Measurements from ENCODE around the gene GAS7.

The GAS7 gene

GRCh38 chr17:9936095-9936494, 262.3 kb downstream of the GAS7 start:
- TF ChIP-seq EZH2 (IDR thresholded peaks at IDR 0.05): no peak
- TF ChIP-seq FOXP2 (optimal IDR thresholded peaks at IDR 0.05; ENCODE audit: control extremely low read depth, extremely low read length, insufficient read depth): no peak
- no peak for TF ChIP-seq POLR2AphosphoS5 (IDR thresholded peaks at IDR 0.05; ENCODE audit: borderline replicate concordance, low read depth, low read length)
- no peak for DNase-seq (ENCODE audit: low read depth, low spot score)
- Histone ChIP-seq H3K4me3 (no peak overlapping the region), H3K9ac (ENCODE audit: insufficient read length) (no peak overlapping the region), H3K36me3 (ENCODE audit: insufficient read depth, low read length) (no peaks in the 10 kb centered on the region), H3K9me3 (ENCODE audit: low read depth, low read length) (no peaks in the 10 kb centered on the region), H3K27ac (no peak overlapping the region)

- H3K9me3 ChIP-seq (ENCODE audit: low read depth, low read length): no peaks in the 10 kb centered on the region
- no peak for TF ChIP-seq FOXP2 (optimal IDR thresholded peaks at IDR 0.05; ENCODE audit: control extremely low read depth, extremely low read length, insufficient read depth)
- no peak for TF ChIP-seq EZH2 (IDR thresholded peaks at IDR 0.05)
- TF ChIP-seq POLR2AphosphoS5 (IDR thresholded peaks at IDR 0.05; ENCODE audit: borderline replicate concordance, low read depth, low read length): no peak
- no peak for DNase-seq (ENCODE audit: low read depth, low spot score)
- no peak overlapping the region for H3K4me3 ChIP-seq
- H3K36me3 ChIP-seq (ENCODE audit: insufficient read depth, low read length): no peaks in the 10 kb centered on the region
- H3K27ac ChIP-seq: no peak overlapping the region
- H3K9ac ChIP-seq (ENCODE audit: insufficient read length): no peak overlapping the region
These were observed 263.0 kb downstream of the GAS7 start for GRCh38 chr17:9935408-9935807.

DNA sequence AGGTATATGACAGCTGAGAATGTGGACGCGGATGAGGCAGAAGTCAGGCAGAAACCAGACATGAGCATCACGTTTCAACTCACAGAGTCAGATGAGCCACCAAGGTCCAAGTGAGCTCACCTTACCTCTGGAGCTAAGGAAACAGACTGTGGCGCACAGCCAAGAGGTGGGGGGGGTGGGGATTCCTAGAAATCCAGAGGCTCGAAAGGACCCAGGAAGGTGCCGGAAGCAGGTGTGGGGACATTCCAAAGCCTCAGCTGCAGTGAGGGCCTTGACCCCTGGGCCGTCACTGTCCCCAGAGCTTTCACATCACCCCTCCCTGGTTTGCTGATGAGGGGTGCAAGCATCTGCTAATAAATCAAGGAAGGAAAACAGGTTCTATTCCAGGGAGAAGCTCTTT, 264.1 kb downstream of the GAS7 start:
- H3K4me3 ChIP-seq: no peak overlapping the region
- no peak for DNase-seq (ENCODE audit: low read depth, low spot score)
- TF ChIP-seq FOXP2 (optimal IDR thresholded peaks at IDR 0.05; ENCODE audit: control extremely low read depth, extremely low read length, insufficient read depth): no peak
- TF ChIP-seq POLR2AphosphoS5 (IDR thresholded peaks at IDR 0.05; ENCODE audit: borderline replicate concordance, low read depth, low read length): no peak
- TF ChIP-seq EZH2 (IDR thresholded peaks at IDR 0.05): no peak
- no peaks in the 10 kb centered on the region for H3K36me3 ChIP-seq (ENCODE audit: insufficient read depth, low read length)
- H3K9me3 ChIP-seq (ENCODE audit: low read depth, low read length): no peaks in the 10 kb centered on the region
- no peak overlapping the region for H3K9ac ChIP-seq (ENCODE audit: insufficient read length)
- H3K27ac ChIP-seq: no peak overlapping the region

- TF ChIP-seq POLR2AphosphoS5 (IDR thresholded peaks at IDR 0.05; ENCODE audit: borderline replicate concordance, low read depth, low read length) (no peak), FOXP2 (optimal IDR thresholded peaks at IDR 0.05; ENCODE audit: control extremely low read depth, extremely low read length, insufficient read depth) (no peak), EZH2 (IDR thresholded peaks at IDR 0.05) (no peak)
- Histone ChIP-seq H3K36me3 (ENCODE audit: insufficient read depth, low read length) (no peaks in the 10 kb centered on the region), H3K9ac (ENCODE audit: insufficient read length) (no peak overlapping the region), H3K4me3 (no peak overlapping the region), H3K27ac (no peak overlapping the region), H3K9me3 (ENCODE audit: low read depth, low read length) (no peaks in the 10 kb centered on the region)
- DNase-seq (ENCODE audit: low read depth, low spot score): no peak
These were observed 265.9 kb downstream of the GAS7 start for GRCh38 chr17:9932491-9932890.

DNA sequence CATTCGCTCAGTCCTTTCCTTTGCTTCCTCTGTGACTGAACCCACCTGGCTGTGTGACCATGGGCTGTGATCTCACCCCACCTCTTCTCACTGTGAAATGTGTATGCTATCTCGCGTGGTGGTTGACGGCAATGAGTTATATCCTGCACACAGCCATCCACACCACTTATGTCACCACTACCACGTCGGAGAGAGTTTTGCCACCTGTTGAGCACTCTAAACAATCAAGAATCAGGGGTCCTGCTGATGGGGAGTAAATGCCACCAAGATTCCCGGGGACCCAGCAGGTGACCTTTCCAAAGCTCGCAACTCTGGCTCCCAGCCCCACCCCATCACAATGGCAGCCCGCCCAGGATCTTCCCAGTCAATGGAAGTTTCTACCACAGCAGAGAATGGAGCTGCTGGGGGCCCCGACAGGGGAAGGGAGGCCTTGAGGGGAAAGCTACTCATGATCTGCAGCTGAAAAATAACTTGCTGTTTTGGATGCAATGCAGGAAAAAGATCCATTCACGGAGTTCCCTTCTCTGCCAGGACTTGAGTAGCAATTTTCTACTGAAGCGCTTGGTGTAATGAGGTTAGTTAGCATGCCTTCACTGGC, 267.2 kb downstream of the GAS7 start:
- no peaks in the 10 kb centered on the region for H3K36me3 ChIP-seq (ENCODE audit: insufficient read depth, low read length)
- no peak for DNase-seq (ENCODE audit: low read depth, low spot score)
- TF ChIP-seq POLR2AphosphoS5 (IDR thresholded peaks at IDR 0.05; ENCODE audit: borderline replicate concordance, low read depth, low read length) (no peak), FOXP2 (optimal IDR thresholded peaks at IDR 0.05; ENCODE audit: control extremely low read depth, extremely low read length, insufficient read depth) (no peak), EZH2 (IDR thresholded peaks at IDR 0.05) (no peak)
- no peak overlapping the region for H3K9ac ChIP-seq (ENCODE audit: insufficient read length)
- H3K27ac ChIP-seq: no peak overlapping the region
- H3K9me3 ChIP-seq (ENCODE audit: low read depth, low read length): no peaks in the 10 kb centered on the region
- no peak overlapping the region for H3K4me3 ChIP-seq

DNA sequence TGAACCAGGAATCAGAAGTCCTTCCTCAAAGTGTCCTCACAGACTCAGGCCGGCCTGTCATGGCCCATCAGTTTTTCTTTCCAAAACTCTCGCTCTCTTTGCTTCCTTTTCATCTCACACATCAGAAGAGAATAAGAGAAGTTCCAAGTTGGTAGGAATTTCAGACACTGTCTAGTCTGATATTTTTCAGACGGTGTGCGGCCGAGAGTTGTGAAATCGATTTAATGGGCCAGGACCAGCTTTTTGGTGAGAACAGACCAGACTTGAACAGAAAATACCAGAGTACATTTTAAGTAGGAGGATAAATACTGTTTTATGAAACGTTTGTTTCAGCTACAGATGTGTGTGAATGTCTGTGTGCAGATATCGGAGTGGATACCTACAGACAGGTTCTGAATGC, 268.5 kb downstream of the GAS7 start:
- TF ChIP-seq FOXP2 (optimal IDR thresholded peaks at IDR 0.05; ENCODE audit: control extremely low read depth, extremely low read length, insufficient read depth) (no peak), POLR2AphosphoS5 (IDR thresholded peaks at IDR 0.05; ENCODE audit: borderline replicate concordance, low read depth, low read length) (no peak), EZH2 (IDR thresholded peaks at IDR 0.05) (no peak)
- H3K36me3 ChIP-seq (ENCODE audit: insufficient read depth, low read length): no peaks in the 10 kb centered on the region
- no peak overlapping the region for H3K9ac ChIP-seq (ENCODE audit: insufficient read length)
- DNase-seq (ENCODE audit: low read depth, low spot score): no peak
- H3K27ac ChIP-seq: no peak overlapping the region
- H3K9me3 ChIP-seq (ENCODE audit: low read depth, low read length): no peaks in the 10 kb centered on the region
- H3K4me3 ChIP-seq: no peak overlapping the region

- TF ChIP-seq EZH2 (IDR thresholded peaks at IDR 0.05) (no peak), POLR2AphosphoS5 (IDR thresholded peaks at IDR 0.05; ENCODE audit: borderline replicate concordance, low read depth, low read length) (no peak), FOXP2 (optimal IDR thresholded peaks at IDR 0.05; ENCODE audit: control extremely low read depth, extremely low read length, insufficient read depth) (no peak)
- DNase-seq (ENCODE audit: low read depth, low spot score): no peak
- Histone ChIP-seq H3K9me3 (ENCODE audit: low read depth, low read length) (no peaks in the 10 kb centered on the region), H3K9ac (ENCODE audit: insufficient read length) (no peak overlapping the region), H3K27ac (no peak overlapping the region), H3K36me3 (ENCODE audit: insufficient read depth, low read length) (no peaks in the 10 kb centered on the region), H3K4me3 (no peak overlapping the region)
These were observed 269.6 kb downstream of the GAS7 start for GRCh38 chr17:9928601-9929333.

DNA sequence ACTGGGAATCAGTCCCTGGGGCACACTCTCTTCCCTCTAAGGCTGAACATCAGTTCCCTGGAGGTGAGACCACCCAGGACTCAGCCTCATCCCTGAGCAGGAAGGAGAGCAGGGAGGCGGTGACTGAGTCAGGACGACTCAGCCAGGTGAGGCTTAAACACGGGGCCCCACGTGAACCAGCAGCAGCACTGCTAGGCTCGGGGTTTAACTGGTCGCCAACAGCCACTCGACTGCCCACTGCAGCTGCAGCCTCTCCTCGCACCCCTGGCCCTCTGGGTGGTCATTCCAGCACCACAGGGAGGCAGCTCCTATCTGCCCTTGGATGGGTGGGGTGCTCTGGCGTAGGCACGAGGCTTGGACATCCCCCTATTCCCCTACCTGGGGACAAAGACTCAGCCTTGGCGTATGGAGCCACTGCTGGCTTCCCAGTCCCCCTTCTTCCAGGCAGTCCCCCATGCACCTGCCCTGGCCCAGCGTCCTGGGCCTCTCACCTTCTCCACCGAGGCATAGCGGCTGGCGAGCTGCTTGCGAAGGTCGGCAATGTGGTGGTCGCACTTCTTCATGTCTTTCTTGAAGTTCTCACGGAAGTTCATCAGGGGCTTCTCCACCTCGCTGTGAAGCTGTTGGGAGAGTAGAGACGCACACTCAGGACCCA, 272.1 kb downstream of the GAS7 start:
- no peak for DNase-seq (ENCODE audit: low read depth, low spot score)
- Histone ChIP-seq H3K9ac (ENCODE audit: insufficient read length) (no peak overlapping the region), H3K36me3 (ENCODE audit: insufficient read depth, low read length) (no peaks in the 10 kb centered on the region), H3K9me3 (ENCODE audit: low read depth, low read length) (no peaks in the 10 kb centered on the region), H3K27ac (no peak overlapping the region), H3K4me3 (no peak overlapping the region)
- TF ChIP-seq POLR2AphosphoS5 (IDR thresholded peaks at IDR 0.05; ENCODE audit: borderline replicate concordance, low read depth, low read length) (no peak), EZH2 (IDR thresholded peaks at IDR 0.05) (no peak), FOXP2 (optimal IDR thresholded peaks at IDR 0.05; ENCODE audit: control extremely low read depth, extremely low read length, insufficient read depth) (no peak)
